PFSK-1 (cell line): ENCODE measurements around the gene DOCK10.

Experiments used
- FOXP2 ChIP-seq: optimal IDR thresholded peaks from 2 replicates; pipeline ENCODE3; 2011; ENCODE audit warnings: borderline replicate concordance, control low read depth, inconsistent platforms; ENCODE audit not compliant: insufficient read depth; ENCODE audit errors: extremely low read length, extremely low read depth
- POLR2AphosphoS5 ChIP-seq: IDR thresholded peaks from 2 replicates; pipeline ENCODE4 v1.6.1; 2012; ENCODE audit warnings: low read depth, mild to moderate bottlenecking, control low read depth, low read length, moderate library complexity
- SIN3A ChIP-seq: IDR thresholded peaks from 2 replicates; pipeline ENCODE4 v1.6.1; 2012; ENCODE audit warnings: mild to moderate bottlenecking, low read length, moderate library complexity, borderline replicate concordance; ENCODE audit not compliant: insufficient read depth
- TAF1 ChIP-seq: IDR thresholded peaks from 2 replicates; pipeline ENCODE4 v1.6.1; 2012; ENCODE audit warnings: low read length, control low read depth, borderline replicate concordance; ENCODE audit not compliant: insufficient read depth
- TF ChIP-seq, protein P1 (sequence below), 2 experiments: IDR thresholded peaks; 2 replicates each; pipeline versions ENCODE4 v1.6.1 to v1.8.0; 2011 to 2012; ENCODE audit warnings: low read depth in 2 of 2, low read length in 2 of 2, control low read depth in 1 of 2, inconsistent platforms in 1 of 2, mild to moderate bottlenecking in 1 of 2, moderate library complexity in 1 of 2; ENCODE audit not compliant: insufficient read depth in 1 of 2

DOCK10 gene

DNA sequence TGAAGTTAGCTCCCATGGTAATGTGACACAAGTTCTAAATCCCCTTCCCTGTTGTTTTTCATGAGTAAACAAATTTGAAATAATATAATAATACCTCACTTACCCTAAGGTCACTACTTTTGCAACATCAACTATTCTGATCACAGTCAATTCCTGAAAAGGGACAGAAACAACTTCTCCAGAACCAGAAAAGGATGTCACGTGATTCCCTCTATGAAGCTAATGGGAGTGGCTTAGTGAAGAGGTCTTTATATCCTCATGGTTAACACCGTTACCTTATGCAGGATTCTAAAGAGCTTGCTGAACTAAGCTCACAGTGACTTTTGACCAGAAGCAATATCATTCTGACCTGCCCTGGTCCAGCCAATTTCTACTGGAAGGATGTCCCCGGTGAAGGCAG is 51.6 kb downstream of the DOCK10 start:
- TF ChIP-seq, protein P1, sequence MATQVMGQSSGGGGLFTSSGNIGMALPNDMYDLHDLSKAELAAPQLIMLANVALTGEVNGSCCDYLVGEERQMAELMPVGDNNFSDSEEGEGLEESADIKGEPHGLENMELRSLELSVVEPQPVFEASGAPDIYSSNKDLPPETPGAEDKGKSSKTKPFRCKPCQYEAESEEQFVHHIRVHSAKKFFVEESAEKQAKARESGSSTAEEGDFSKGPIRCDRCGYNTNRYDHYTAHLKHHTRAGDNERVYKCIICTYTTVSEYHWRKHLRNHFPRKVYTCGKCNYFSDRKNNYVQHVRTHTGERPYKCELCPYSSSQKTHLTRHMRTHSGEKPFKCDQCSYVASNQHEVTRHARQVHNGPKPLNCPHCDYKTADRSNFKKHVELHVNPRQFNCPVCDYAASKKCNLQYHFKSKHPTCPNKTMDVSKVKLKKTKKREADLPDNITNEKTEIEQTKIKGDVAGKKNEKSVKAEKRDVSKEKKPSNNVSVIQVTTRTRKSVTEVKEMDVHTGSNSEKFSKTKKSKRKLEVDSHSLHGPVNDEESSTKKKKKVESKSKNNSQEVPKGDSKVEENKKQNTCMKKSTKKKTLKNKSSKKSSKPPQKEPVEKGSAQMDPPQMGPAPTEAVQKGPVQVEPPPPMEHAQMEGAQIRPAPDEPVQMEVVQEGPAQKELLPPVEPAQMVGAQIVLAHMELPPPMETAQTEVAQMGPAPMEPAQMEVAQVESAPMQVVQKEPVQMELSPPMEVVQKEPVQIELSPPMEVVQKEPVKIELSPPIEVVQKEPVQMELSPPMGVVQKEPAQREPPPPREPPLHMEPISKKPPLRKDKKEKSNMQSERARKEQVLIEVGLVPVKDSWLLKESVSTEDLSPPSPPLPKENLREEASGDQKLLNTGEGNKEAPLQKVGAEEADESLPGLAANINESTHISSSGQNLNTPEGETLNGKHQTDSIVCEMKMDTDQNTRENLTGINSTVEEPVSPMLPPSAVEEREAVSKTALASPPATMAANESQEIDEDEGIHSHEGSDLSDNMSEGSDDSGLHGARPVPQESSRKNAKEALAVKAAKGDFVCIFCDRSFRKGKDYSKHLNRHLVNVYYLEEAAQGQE (IDR thresholded peaks at IDR 0.05; ENCODE audit: insufficient read depth in 1 of 2, low read depth in 2 of 2, low read length in 2 of 2) = no peak
- no peak for TF ChIP-seq FOXP2
- TF ChIP-seq TAF1 = no peak
- no peak for TF ChIP-seq POLR2AphosphoS5
- TF ChIP-seq SIN3A = no peak

DNA sequence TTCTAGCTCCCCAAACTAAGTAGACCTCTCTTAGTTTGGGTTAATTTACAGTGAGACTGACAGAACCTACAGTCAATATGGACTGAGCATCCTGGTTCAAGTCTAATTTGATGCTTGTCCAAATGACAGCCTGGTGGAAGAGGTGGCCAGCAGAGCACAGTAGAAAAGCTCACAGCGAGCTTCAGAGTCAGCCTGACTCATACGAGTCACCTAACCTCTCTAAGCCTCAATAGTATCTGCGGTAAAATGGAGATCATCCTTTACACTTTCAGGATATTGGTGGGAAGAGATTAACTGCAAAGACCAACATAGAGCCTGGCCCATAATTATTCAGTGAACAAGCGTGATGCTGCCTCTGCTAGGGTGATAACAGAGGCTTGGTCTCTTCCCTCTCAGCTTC is 54.5 kb downstream of the DOCK10 start:
- TF ChIP-seq POLR2AphosphoS5 = no peak
- TF ChIP-seq TAF1 = no peak
- no peak for TF ChIP-seq FOXP2
- no peak for TF ChIP-seq SIN3A
- TF ChIP-seq, protein P1 (IDR thresholded peaks at IDR 0.05; ENCODE audit: insufficient read depth in 1 of 2, low read depth in 2 of 2, low read length in 2 of 2) = no peak

DNA sequence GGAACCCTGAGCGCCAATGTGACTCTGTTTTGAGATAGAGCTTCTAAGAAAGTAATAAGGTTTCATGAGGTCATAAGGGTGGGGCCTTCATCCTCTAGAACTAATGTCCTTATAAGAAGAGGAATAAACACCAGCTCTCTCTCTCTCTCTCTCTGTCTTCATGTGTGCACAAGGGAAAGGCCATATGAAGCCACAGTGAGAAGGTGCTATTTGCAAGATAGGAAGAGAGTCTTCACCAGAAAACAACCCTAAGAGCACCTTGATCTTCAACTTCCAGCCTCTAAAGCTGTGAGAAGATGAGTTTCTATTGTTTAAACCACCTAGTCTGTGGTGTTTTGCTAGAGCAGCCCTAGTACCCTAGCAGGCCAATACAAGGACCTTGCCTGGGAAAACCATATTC is 55.8 kb downstream of the DOCK10 start:
- TF ChIP-seq SIN3A = no peak
- TF ChIP-seq FOXP2 = no peak
- no peak for TF ChIP-seq POLR2AphosphoS5
- no peak for TF ChIP-seq TAF1
- TF ChIP-seq, protein P1 (IDR thresholded peaks at IDR 0.05; ENCODE audit: insufficient read depth in 1 of 2, low read depth in 2 of 2, low read length in 2 of 2) = no peak

DNA sequence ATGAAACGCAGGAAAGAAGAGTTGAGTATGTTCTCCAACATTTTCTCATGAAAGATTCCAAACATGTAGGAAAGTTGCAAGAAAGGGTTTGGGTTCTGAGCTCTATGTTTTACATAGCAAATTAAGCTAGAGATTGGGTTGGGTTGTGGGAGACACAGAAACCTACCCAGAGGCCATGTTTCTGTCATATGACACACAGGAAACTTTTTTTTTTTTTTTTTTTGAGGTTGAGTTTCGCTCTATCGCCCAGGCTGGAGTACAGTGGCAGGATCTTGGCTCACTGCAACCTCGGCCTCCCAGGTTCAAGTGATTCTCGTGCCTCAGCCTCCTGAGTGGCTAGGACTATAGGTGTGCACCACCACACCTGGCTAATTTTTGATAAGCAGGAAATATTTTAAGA is 57.6 kb downstream of the DOCK10 start:
- TF ChIP-seq TAF1 (no peak), POLR2AphosphoS5 (no peak), FOXP2 (no peak), SIN3A (no peak)
- TF ChIP-seq, protein P1 (IDR thresholded peaks at IDR 0.05; ENCODE audit: insufficient read depth in 1 of 2, low read depth in 2 of 2, low read length in 2 of 2) = no peak

DNA sequence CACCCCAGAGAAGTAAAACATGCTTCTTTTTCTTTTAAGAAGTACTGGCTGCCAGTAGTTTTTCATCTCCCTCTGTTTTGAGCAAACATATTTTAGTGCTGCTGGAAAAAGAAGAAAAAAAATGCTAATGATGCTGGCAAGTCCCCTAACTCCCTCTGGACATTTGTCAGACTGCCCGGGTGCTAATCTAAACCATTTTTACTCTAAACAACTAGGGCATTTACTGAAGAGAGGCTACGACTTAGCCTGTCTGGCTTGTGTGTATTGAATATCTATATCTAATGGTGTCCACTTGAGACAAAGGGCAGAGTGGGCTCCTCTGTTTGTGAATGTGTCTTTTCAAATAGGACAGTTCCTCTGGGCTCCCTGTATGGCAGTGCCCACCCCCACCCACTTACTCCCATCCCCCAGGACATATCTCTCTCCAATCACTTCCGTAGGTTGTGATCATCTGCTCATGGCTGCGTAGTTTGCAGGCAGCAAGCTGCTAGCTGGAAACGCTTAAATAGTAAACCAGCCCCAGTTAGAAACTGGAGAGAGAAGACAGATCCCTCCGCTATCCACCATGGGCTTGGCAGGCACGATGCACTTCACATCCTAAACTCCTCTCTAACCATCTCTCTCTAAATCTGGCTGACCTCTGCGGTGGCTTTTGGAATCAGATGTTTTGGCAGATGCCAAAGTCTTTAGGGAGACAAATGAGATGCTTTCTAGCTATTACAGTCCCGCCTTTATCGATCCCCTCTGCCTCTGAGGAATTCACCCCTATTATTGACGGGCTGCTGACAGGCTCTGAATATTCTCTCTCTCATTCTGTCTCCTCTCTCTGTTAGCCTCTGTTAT is 58.3 kb downstream of the DOCK10 start:
- TF ChIP-seq SIN3A = no peak
